Sigmoid colon (tissue), 4 donors: ENCODE measurements around the gene HCN3.

ENCODE experiments used
- EP300 ChIP-seq, 4 donors: sonication (generic); formaldehyde crosslinking; IDR thresholded peaks; one replicate each; pipeline ENCODE4 v1.6.1; 2017; ENCODE audit warnings: antibody characterized with exemption in 4 of 4
- POLR2A ChIP-seq, 2 donors: fragments of 450-650 bp; IDR thresholded peaks; one replicate each; pipeline ENCODE4 v1.6.1; 2016; ENCODE audit warnings: antibody characterized with exemption in 2 of 2, mild to moderate bottlenecking in 2 of 2, moderate library complexity in 2 of 2
- POLR2AphosphoS5 ChIP-seq, 4 donors: sonication (generic); formaldehyde crosslinking; IDR thresholded peaks; one replicate each; pipeline ENCODE4 v1.6.1; 2017; ENCODE audit warnings: antibody characterized with exemption in 4 of 4
- TF ChIP-seq, protein P1 (sequence below), 4 experiments: fragments of 450-650 bp in 3 of 4; fragments of 200-600 bp in 1 of 4; IDR thresholded peaks; one replicate each; pipeline ENCODE4 v1.5.1; 2016 to 2019; ENCODE audit warnings: antibody characterized with exemption in 4 of 4, mild to moderate bottlenecking in 3 of 4, moderate library complexity in 2 of 4

DNA sequence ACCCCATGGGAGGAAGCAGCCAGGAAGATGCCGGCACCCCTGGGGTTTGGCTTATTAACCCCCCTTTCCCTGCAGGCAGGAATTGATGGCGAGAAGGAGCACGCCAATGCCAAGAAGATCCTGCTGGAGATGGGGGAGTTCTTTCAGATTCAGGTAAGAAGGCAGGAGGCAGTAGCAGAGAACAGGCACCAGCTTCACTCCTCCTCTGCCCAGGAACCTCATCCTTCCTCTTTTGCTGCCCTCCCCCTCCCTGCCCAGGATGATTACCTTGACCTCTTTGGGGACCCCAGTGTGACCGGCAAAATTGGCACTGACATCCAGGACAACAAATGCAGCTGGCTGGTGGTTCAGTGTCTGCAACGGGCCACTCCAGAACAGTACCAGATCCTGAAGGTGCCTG, 42.3 kb downstream of the HCN3 start:
- TF ChIP-seq, protein P1, sequence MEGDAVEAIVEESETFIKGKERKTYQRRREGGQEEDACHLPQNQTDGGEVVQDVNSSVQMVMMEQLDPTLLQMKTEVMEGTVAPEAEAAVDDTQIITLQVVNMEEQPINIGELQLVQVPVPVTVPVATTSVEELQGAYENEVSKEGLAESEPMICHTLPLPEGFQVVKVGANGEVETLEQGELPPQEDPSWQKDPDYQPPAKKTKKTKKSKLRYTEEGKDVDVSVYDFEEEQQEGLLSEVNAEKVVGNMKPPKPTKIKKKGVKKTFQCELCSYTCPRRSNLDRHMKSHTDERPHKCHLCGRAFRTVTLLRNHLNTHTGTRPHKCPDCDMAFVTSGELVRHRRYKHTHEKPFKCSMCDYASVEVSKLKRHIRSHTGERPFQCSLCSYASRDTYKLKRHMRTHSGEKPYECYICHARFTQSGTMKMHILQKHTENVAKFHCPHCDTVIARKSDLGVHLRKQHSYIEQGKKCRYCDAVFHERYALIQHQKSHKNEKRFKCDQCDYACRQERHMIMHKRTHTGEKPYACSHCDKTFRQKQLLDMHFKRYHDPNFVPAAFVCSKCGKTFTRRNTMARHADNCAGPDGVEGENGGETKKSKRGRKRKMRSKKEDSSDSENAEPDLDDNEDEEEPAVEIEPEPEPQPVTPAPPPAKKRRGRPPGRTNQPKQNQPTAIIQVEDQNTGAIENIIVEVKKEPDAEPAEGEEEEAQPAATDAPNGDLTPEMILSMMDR (IDR thresholded peaks at IDR 0.05), result no peak
- TF ChIP-seq POLR2AphosphoS5 (IDR thresholded peaks at IDR 0.05) (no peak), POLR2A (IDR thresholded peaks at IDR 0.05) (no peak), EP300 (IDR thresholded peaks at IDR 0.05) (no peak)
